Dendritic cell treated with granulocyte-macrophage colony-stimulating factor and Interleukin-4, amounts not matched to agents 40 ng/mL and 50 ng/mL, for 4 days (primary cell): Measurements from ENCODE around the gene NMUR2.

ENCODE experiments used
- H3K27ac Mint-ChIP-seq: one replicate; pipeline ENCODE4 v1.8.0; 2022; ENCODE audit warnings: mild to moderate bottlenecking, mixed read lengths
- H3K27me3 Mint-ChIP-seq: one replicate; pipeline ENCODE4 v1.8.0; 2022; ENCODE audit warnings: mild to moderate bottlenecking, mixed read lengths
- H3K36me3 Mint-ChIP-seq: one replicate; pipeline ENCODE4 v1.8.0; 2022; ENCODE audit warnings: low read depth, mixed read lengths
- H3K4me1 Mint-ChIP-seq: one replicate; pipeline ENCODE4 v1.8.0; 2022; ENCODE audit warnings: low read depth, mixed read lengths
- H3K4me3 Mint-ChIP-seq: one replicate; pipeline ENCODE4 v1.8.0; 2022; ENCODE audit warnings: mild to moderate bottlenecking, moderate library complexity, mixed read lengths
- H3K9me3 Mint-ChIP-seq: one replicate; pipeline ENCODE4 v1.8.0; 2022; ENCODE audit warnings: mixed read lengths
- intact Hi-C: fragments of 100-400 bp; cut with micrococcal nuclease; formaldehyde crosslinking; loops from one replicate; pipeline ENCODE4 v1.15.0; 2022

The NMUR2 gene

GRCh38 chr5:152356506-152356905 lies 48.6 kb downstream of the NMUR2 start:
- H3K36me3 Mint-ChIP-seq = no peaks in the 10 kb centered on the region
- H3K9me3 Mint-ChIP-seq = peaks cover 8% of the 10 kb centered on the region
- H3K4me1 Mint-ChIP-seq = no peaks in the 10 kb centered on the region
- H3K27ac Mint-ChIP-seq = no peak overlapping the region
- H3K4me3 Mint-ChIP-seq = no peak overlapping the region
- intact Hi-C loops = no loop called here
- H3K27me3 Mint-ChIP-seq = no peaks in the 10 kb centered on the region

- H3K4me3 Mint-ChIP-seq = no peak overlapping the region
- intact Hi-C loops = no loop called here
- no peaks in the 10 kb centered on the region for H3K4me1 Mint-ChIP-seq
- no peaks in the 10 kb centered on the region for H3K36me3 Mint-ChIP-seq
- no peaks in the 10 kb centered on the region for H3K9me3 Mint-ChIP-seq
- no peak overlapping the region for H3K27ac Mint-ChIP-seq
- no peaks in the 10 kb centered on the region for H3K27me3 Mint-ChIP-seq
Measured at GRCh38 chr5:152355061-152355460, 50.0 kb downstream of the NMUR2 start.

- H3K4me3 Mint-ChIP-seq = no peak overlapping the region
- H3K27ac Mint-ChIP-seq = no peak overlapping the region
- no peaks in the 10 kb centered on the region for H3K36me3 Mint-ChIP-seq
- intact Hi-C loops = no loop called here
- H3K9me3 Mint-ChIP-seq = no peaks in the 10 kb centered on the region
- H3K4me1 Mint-ChIP-seq = no peaks in the 10 kb centered on the region
- H3K27me3 Mint-ChIP-seq = no peaks in the 10 kb centered on the region
Measured at GRCh38 chr5:152353001-152353400, 52.1 kb downstream of the NMUR2 start.

- no peak overlapping the region for H3K4me3 Mint-ChIP-seq
- intact Hi-C loops = no loop called here
- no peaks in the 10 kb centered on the region for H3K9me3 Mint-ChIP-seq
- H3K4me1 Mint-ChIP-seq = no peaks in the 10 kb centered on the region
- no peak overlapping the region for H3K27ac Mint-ChIP-seq
- H3K27me3 Mint-ChIP-seq = no peaks in the 10 kb centered on the region
- no peaks in the 10 kb centered on the region for H3K36me3 Mint-ChIP-seq
Measured at GRCh38 chr5:152349683-152350526, 55.2 kb downstream of the NMUR2 start.
